Retina (tissue), 1 donor: ENCODE measurements around the gene SGSH.

Experiments used
- DNase-seq: peaks from one replicate; pipeline ENCODE4 v3.0.0-alpha.2; 2016

The SGSH gene

DNA sequence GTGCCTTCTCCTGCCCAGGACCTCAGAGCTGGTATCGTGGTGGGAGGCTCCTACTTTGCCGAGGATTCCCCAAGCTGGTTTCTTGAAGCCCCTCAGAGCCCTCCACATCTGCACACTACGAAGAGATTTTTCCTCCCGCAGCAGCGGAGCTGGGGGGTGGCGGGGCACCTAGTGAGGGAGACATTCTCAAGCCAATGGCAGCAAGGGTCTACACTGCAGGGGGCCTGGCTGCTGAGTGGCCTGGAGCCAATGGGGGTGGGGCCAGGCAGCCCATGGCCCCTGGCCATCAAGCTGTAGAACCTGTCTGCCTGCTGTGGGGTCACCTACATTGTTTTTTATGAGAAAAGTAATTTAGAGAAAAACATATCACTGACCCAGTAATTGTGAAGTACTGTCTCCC, 5.1 kb upstream of the SGSH start:
- DNase-seq: no peak

DNA sequence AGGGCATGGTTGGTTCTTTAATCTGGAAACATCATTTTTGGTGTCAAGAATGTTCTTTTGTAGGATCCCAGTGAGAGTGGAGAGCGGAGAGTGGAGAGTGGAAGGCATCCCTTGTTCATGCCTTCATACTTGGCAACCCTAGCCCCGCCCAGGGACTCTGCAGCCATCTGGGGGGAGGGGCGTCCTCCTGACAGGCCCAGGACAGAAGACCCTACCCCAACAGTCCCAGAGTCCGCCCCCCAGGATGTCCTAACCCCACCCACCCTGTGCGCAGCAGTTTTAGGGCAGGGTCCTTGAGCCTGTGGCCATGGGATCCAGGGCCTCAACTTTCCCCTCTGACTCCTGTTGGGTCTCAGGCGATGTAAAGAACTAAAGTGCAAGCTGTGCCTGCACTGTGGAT, 4.5 kb upstream of the SGSH start:
- no peak for DNase-seq

GRCh38 chr17:80223838-80224497, 3.8 kb upstream of the SGSH start:
- no peak for DNase-seq

GRCh38 chr17:80223142-80223815, 3.1 kb upstream of the SGSH start:
- DNase-seq: no peak

DNA sequence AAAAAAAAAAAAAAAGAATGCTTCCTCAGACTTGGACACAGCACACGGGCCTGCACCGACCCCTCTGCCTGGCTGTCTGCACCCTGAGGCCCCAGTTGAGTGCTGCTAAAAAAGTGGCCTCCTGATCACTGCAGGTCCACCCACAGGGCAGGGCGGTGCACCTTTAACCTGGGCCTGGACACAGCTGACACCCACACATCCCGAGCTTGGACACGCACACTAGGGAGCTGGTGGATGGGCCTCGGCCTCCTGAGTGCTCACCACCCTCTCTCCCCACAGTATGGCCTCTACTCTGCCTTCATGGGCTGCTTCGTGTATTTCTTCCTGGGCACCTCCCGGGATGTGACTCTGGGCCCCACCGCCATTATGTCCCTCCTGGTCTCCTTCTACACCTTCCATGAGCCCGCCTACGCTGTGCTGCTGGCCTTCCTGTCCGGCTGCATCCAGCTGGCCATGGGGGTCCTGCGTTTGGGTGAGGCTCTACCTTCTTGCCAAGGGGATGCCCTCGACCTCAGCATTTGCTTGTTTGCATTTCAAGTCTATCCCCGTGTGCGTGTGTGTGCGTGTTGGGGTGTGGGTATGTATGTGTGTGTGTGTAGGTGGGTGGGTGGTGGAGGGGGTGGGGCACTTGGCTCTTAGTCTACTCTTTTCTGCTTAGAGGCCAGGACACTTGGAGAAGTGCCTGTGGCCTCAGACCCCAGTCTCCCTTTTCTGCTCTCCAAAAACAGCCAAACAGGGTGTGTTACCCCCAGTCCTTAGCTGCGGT, 2.4 kb upstream of the SGSH start:
- DNase-seq: no peak

- DNase-seq: no peak
These were observed 1.4 kb upstream of the SGSH start for GRCh38 chr17:80221351-80222105.

DNA sequence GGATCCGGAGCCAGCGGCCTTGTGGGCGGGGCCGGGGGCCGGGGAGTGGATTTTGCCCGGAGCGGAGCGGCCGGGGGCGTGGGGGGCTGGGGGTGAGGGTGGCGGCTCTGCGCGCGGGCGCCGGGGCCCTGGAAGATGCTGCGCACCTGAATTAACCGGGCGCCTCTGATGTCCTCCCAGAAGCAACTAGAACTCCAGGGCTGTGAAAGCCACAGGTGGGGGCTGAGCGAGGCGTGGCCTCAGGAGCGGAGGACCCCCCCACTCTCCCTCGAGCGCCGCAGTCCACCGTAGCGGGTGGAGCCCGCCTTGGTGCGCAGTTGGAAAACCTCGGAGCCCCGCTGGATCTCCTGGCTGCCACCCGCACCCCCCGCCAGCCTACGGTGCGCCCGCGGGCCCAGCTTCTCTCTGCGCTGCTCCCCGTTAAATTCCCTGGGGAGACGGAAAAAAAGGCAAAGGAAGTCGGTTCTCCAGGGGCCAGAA, 643 bp upstream of the SGSH start:
- peak; percentile 58 for DNase-seq

- no peak for DNase-seq
These were observed 425 bp downstream of the SGSH start for GRCh38 chr17:80219763-80220053.

DNA sequence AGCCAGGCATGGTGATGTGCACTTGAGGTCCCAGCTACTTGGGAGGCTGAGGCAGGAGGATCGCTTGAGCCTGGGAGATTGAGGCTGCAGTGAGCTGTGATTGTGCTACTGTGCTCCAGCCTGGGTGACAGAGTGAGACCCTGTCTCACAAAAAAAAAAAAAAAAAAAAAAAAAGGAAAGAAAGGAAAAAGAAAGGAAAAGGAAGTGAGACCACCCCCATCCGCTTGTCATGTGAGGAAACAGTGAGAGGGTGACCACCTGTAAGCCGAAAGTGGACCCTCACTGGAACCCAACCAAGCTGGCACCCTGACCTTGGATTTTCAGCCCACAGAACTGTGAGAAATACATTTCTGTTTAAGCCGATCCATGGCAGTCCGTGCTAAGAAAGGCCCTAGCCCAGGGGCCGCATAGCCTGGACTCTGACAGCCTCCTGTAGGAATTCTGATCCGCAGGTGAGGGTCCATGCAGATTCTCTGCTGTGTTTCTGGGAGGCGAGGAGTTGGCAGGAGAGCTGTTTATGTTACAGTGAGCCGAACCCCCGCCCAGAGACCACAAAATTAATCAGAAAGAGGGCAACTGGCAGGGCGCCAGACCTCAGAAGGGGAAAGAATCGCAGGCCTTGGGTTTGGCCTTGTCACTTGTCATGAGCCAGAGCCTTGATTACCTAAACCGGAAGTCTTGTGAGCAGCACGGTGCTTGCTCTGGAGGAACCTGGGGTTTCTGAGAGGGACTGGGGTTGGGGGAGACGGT, 945 bp downstream of the SGSH start:
- DNase-seq: peak; percentile 57

GRCh38 chr17:80218391-80218790, 1.7 kb downstream of the SGSH start:
- DNase-seq: no peak

- DNase-seq: no peak
These were observed 2.3 kb downstream of the SGSH start for GRCh38 chr17:80217703-80218362.

- no peak for DNase-seq
These were observed 3.4 kb downstream of the SGSH start for GRCh38 chr17:80216473-80217456.

DNA sequence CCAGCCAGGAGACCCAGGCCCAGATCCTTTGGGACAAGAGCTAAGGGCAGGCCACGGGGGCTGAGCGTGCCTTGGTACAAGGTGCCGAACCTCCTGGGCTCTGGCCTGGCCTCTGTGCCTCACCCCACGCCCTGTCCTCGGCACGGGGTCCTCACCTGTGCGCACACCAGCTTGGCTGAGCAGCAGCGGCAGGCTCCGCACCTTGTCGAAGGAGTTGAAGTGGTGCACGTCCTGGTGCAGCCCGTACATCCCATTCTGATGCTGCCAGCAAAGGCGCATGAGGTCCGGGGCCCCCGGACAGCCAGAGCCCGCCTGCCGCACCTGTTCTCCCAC, 5.3 kb downstream of the SGSH start:
- no peak for DNase-seq

GRCh38 chr17:80214012-80214877, 5.9 kb downstream of the SGSH start:
- DNase-seq: no peak

GRCh38 chr17:80213643-80213975, 6.5 kb downstream of the SGSH start:
- DNase-seq: no peak

DNA sequence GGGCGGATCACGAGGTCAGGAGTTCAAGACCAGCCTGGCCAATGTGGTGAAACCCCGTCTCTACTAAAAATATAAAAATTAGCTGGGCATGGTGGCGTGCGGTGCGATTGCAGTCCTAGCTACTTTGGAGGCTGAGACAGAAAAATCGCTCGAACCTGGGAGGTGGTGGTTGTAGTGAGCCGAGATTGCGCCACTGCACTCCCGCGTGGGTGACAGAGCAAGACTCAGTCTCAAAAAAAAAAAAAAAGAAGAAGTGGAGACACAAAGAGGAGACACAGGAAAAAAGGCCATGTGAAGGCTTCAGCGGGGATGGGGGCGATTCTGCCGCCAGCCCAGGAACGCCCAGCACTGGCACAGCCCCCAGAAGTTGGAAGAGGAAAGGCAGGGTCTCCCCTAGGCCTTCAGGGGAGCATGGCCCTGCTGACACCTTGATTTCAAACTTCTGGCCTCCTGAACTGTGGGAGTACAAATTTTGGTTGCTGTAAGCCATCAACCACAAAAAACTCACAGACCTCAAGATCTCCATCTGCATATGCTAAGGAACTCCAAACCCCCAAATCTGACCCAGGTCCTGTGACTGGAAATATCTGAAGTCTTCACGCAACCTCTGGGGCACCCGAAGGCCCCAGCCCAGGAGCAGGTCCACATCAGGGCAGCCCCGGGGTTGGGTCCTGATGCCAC, 7.0 kb downstream of the SGSH start:
- no peak for DNase-seq

DNA sequence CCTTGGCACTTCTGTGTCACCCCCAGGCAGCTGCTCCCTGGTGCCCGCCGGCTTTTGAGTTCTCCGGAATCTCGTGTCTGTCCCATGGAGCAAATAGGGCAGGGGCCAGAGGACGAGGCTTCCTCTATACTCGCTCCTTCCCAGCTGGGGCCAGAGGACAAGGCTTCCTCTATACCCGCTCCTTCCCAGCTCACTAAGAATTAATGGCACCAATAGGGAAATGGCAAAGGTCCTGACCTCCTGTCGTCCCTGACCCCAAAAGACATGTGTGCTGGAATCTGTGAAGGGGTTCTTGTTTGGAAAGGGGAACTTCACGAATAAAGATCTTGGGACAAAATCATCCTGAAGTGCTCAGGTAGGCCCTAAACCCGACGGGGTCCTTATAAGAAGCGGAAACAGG, 7.6 kb downstream of the SGSH start:
- DNase-seq: no peak

GRCh38 chr17:80212109-80212508, 8.0 kb downstream of the SGSH start:
- DNase-seq: no peak

GRCh38 chr17:80210348-80211108, 9.6 kb downstream of the SGSH start:
- DNase-seq: no peak
